Kidney (tissue), 14 donors: ENCODE measurements around the gene PRL. TPM values are rescaled to one million over a fixed set of nuclear protein-coding genes. Genes with fewer than 3 reads are reported as not detected.

ENCODE experiments used
- DNase-seq, 5 donors: peaks; one replicate each; pipeline ENCODE4 v3.0.0-alpha.2; 2013 to 2020
- FAIRE-seq: peaks from 2 replicates; lab custom pipeline; 2012; peaks lifted over from hg19 to GRCh38; lab: Jason Lieb, UNC
- H3K27ac ChIP-seq, 2 donors: one replicate each; pipeline ENCODE4 v1.7.0; 2013; ENCODE audit warnings: low read depth in 2 of 2, low read length in 2 of 2, inconsistent platforms in 1 of 2
- H3K27me3 ChIP-seq: one replicate; pipeline ENCODE4 v1.7.1; 2013; ENCODE audit warnings: low read length, inconsistent platforms; ENCODE audit not compliant: control insufficient read depth, insufficient read depth
- H3K36me3 ChIP-seq, 3 donors: one replicate each; pipeline versions ENCODE4 v1.7.0 to v1.7.1; 2013; ENCODE audit warnings: low read length in 3 of 3, control low read depth in 1 of 3, inconsistent platforms in 1 of 3; ENCODE audit not compliant: insufficient read depth in 3 of 3, control insufficient read depth in 2 of 3
- H3K4me1 ChIP-seq, 3 donors: one replicate each; pipeline versions ENCODE4 v1.7.0 to v1.7.1; 2013; ENCODE audit warnings: low read length in 3 of 3, inconsistent platforms in 1 of 3, low read depth in 1 of 3; ENCODE audit not compliant: control insufficient read depth in 2 of 3, insufficient read depth in 2 of 3
- H3K4me3 ChIP-seq, 3 donors: one replicate each; pipeline versions ENCODE4 v1.7.0 to v1.8.1; 2013; ENCODE audit warnings: low read length in 3 of 3, control low read depth in 1 of 3, inconsistent platforms in 1 of 3
- H3K9ac ChIP-seq, 3 donors: one replicate each; pipeline versions ENCODE4 v1.7.0 to v1.7.1; 2013; ENCODE audit warnings: low read length in 3 of 3, control low read depth in 1 of 3, inconsistent platforms in 1 of 3
- H3K9me3 ChIP-seq, 3 donors: one replicate each; pipeline versions ENCODE4 v1.7.0 to v1.7.1; 2013; ENCODE audit warnings: low read length in 3 of 3, control low read depth in 1 of 3, inconsistent platforms in 1 of 3; ENCODE audit not compliant: control insufficient read depth in 2 of 3, insufficient read depth in 1 of 3
- CTCF ChIP-seq: IDR thresholded peaks from 3 replicates; pipeline ENCODE4 v1.5.1; 2012; ENCODE audit warnings: mild to moderate bottlenecking, moderate library complexity, borderline replicate concordance; ENCODE audit not compliant: insufficient read depth; ENCODE audit errors: extremely low read depth
- intact Hi-C: fragments of 100-400 bp; cut with DNase I; formaldehyde crosslinking; loops from one replicate; pipeline ENCODE4 v1.11.1; 2022
- polyA plus RNA-seq: library from polyadenylated mRNA; stranded (reverse); fragments of 350-450 nt; fragmentation: Illumina TruSeq; extraction: RNeasy Lipid Tissue Mini Kit (QIAGEN cat#74804); gene quantifications from one replicate; pipeline ENCODE4 v1.2.3, GENCODE V29; 2014; ENCODE audit warnings: low read depth, low replicate concordance; ENCODE audit not compliant: insufficient read depth
- total RNA-seq: library from RNA; stranded (reverse); fragmentation: NEBNext Ultra II Directional; extraction: Animal tissue kit (Norgen Biotek cat#: 25700); gene quantifications from one replicate; pipeline ENCODE4 v1.2.1, GENCODE V29; 2021
- donor health status: control.
- donor health status: control.
- donor health status: control.
- donor health status: control.
- donor health status: control.
- donor health status: DM: yes; HTN: yes; CAD: no.
- donor health status: Normal renal cell carcinoma (clear cell type).

The PRL gene
- total and polyA plus RNA-seq, 2 donors from 2014 or later, result not detected

GRCh38 chr6:22325481-22325880 is 28.6 kb upstream of the PRL start:
- intact Hi-C loops, result no loop called here
- TF ChIP-seq CTCF, result no peak
- Histone ChIP-seq H3K27ac (no peak overlapping the region), H3K9me3 (no peaks in the 10 kb centered on the region), H3K4me3 (no peak overlapping the region), H3K9ac (no peak overlapping the region), H3K27me3 (no peaks in the 10 kb centered on the region), H3K36me3 (no peaks in the 10 kb centered on the region), H3K4me1 (no peaks in the 10 kb centered on the region)
- peak in 2 of 5 donors; percentile 27 to 66 for DNase-seq
- no peak for FAIRE-seq

GRCh38 chr6:22323848-22324247 is 27.0 kb upstream of the PRL start:
- Histone ChIP-seq H3K4me1 (no peaks in the 10 kb centered on the region), H3K36me3 (no peaks in the 10 kb centered on the region), H3K27ac (no peak overlapping the region), H3K9me3 (no peaks in the 10 kb centered on the region), H3K4me3 (no peak overlapping the region), H3K9ac (no peak overlapping the region), H3K27me3 (no peaks in the 10 kb centered on the region)
- FAIRE-seq, result no peak
- intact Hi-C loops, result no loop called here
- no peak for TF ChIP-seq CTCF
- no peak for DNase-seq

- H3K36me3 ChIP-seq, result no peaks in the 10 kb centered on the region
- no peaks in the 10 kb centered on the region for H3K4me1 ChIP-seq
- FAIRE-seq, result no peak
- H3K4me3 ChIP-seq, result no peak overlapping the region
- no peak overlapping the region for H3K9ac ChIP-seq
- intact Hi-C loops, result no loop called here
- DNase-seq, result peak in 3 of 5 donors; percentile 39 to 86 (median 82)
- no peaks in the 10 kb centered on the region for H3K27me3 ChIP-seq
- no peak overlapping the region for H3K27ac ChIP-seq
- no peaks in the 10 kb centered on the region for H3K9me3 ChIP-seq
- no peak for TF ChIP-seq CTCF
Measured at GRCh38 chr6:22322103-22323030, 25.5 kb upstream of the PRL start.
